HepG2 (cell line): ENCODE results near the gene PIK3CB.

ENCODE experiments used
- CTCF ChIP-seq: sonication (generic); formaldehyde crosslinking; IDR thresholded peaks from 2 replicates; pipeline ENCODE4 v1.5.0; 2020; ENCODE audit warnings: mild to moderate bottlenecking, missing genetic modification reagents, moderate library complexity
- GABPA ChIP-seq, 2 experiments: IDR thresholded peaks; 2 replicates each; pipeline ENCODE4 v1.6.1; 2011 to 2016; ENCODE audit warnings: low read depth in 2 of 2, low read length in 1 of 2, missing biosample characterization in 1 of 2, missing genetic modification characterization in 1 of 2
- GATAD2A ChIP-seq: IDR thresholded peaks from 2 replicates; pipeline ENCODE4 v1.6.1; 2016
- HDAC6 ChIP-seq: fragments of 200-600 bp; sonication (generic); IDR thresholded peaks from 2 replicates; pipeline ENCODE4 v1.7.0; 2017; ENCODE audit warnings: mild to moderate bottlenecking, antibody characterized with exemption, low read length, low read depth
- MAX ChIP-seq: IDR thresholded peaks from 2 replicates; pipeline ENCODE4 v1.6.1; 2012; ENCODE audit warnings: inconsistent platforms
- MAZ ChIP-seq, 2 experiments: sonication (generic) in 1 of 2; formaldehyde crosslinking in 1 of 2; IDR thresholded peaks; 2 replicates each; pipeline versions ENCODE4 v1.5.0 to v1.6.1; 2012 to 2020; ENCODE audit warnings: low read depth in 2 of 2, mild to moderate bottlenecking in 2 of 2, borderline replicate concordance in 1 of 2, improper control_type of control experiment in 1 of 2, low read length in 1 of 2, missing genetic modification reagents in 1 of 2, moderate library complexity in 1 of 2
- RAD21 ChIP-seq: fragments of 450-650 bp; formaldehyde crosslinking; IDR thresholded peaks from 2 replicates; pipeline ENCODE4 v1.5.0; 2020; ENCODE audit warnings: mild to moderate bottlenecking
- TOE1 ChIP-seq: sonication (generic); formaldehyde crosslinking; IDR thresholded peaks from 2 replicates; pipeline ENCODE4 v1.4.0; 2020; ENCODE audit warnings: mild to moderate bottlenecking, missing genetic modification reagents
- ZBTB33 ChIP-seq: sonication (generic); formaldehyde crosslinking; IDR thresholded peaks from 2 replicates; pipeline ENCODE4 v1.4.0; 2020; ENCODE audit warnings: missing genetic modification reagents
- ZHX1 ChIP-seq: sonication (generic); formaldehyde crosslinking; IDR thresholded peaks from 2 replicates; pipeline ENCODE4 v1.8.1; 2022; ENCODE audit warnings: low read depth, mild to moderate bottlenecking, missing genetic modification reagents
- ZUFSP ChIP-seq: sonication (generic); formaldehyde crosslinking; IDR thresholded peaks from 2 replicates; pipeline ENCODE4 v1.9.0; 2021; ENCODE audit warnings: missing genetic modification reagents, mild to moderate bottlenecking, borderline replicate concordance

GRCh38 chr3:138856799-138857198 lies 22.1 kb upstream of the PIK3CB start:
- TF ChIP-seq GABPA (IDR thresholded peaks at IDR 0.05; ENCODE audit: low read depth, low read length): no peak
- TF ChIP-seq GABPA (CRISPR knock-in tag; IDR thresholded peaks at IDR 0.05; ENCODE audit: low read depth): no peak
- TF ChIP-seq HDAC6: no peak
- no peak for TF ChIP-seq MAX
- no peak for TF ChIP-seq TOE1 (CRISPR knock-in tag)
- TF ChIP-seq CTCF: no peak
- TF ChIP-seq MAZ (IDR thresholded peaks at IDR 0.05; ENCODE audit: borderline replicate concordance, low read depth, low read length): no peak
- no peak for TF ChIP-seq MAZ (CRISPR knock-in tag; IDR thresholded peaks at IDR 0.05; ENCODE audit: low read depth)
- TF ChIP-seq ZBTB33 (CRISPR knock-in tag): no peak
- TF ChIP-seq ZHX1 (CRISPR knock-in tag): no peak
- no peak for TF ChIP-seq GATAD2A (CRISPR knock-in tag)
- no peak for TF ChIP-seq RAD21 (CRISPR knock-in tag)
- TF ChIP-seq ZUFSP: no peak
